AG09309 (cell line): ENCODE results near the gene SS18L1.

Experiments used
- DNase-seq: peaks from one replicate; pipeline ENCODE4 v3.0.0-alpha.2; 2010; ENCODE audit warnings: low read depth
- H3K4me3 ChIP-seq: 2 replicates; pipeline ENCODE4 v1.5.1; 2011; ENCODE audit warnings: mild to moderate bottlenecking, low read depth, low read length, moderate library complexity; ENCODE audit not compliant: control insufficient read depth
- CTCF ChIP-seq: IDR thresholded peaks from 2 replicates; pipeline ENCODE4 v1.5.1; 2011; ENCODE audit warnings: mild to moderate bottlenecking, low read depth, low read length, inconsistent platforms; ENCODE audit not compliant: insufficient read depth, control insufficient read depth; ENCODE audit errors: missing control alignments

Gene SS18L1

DNA sequence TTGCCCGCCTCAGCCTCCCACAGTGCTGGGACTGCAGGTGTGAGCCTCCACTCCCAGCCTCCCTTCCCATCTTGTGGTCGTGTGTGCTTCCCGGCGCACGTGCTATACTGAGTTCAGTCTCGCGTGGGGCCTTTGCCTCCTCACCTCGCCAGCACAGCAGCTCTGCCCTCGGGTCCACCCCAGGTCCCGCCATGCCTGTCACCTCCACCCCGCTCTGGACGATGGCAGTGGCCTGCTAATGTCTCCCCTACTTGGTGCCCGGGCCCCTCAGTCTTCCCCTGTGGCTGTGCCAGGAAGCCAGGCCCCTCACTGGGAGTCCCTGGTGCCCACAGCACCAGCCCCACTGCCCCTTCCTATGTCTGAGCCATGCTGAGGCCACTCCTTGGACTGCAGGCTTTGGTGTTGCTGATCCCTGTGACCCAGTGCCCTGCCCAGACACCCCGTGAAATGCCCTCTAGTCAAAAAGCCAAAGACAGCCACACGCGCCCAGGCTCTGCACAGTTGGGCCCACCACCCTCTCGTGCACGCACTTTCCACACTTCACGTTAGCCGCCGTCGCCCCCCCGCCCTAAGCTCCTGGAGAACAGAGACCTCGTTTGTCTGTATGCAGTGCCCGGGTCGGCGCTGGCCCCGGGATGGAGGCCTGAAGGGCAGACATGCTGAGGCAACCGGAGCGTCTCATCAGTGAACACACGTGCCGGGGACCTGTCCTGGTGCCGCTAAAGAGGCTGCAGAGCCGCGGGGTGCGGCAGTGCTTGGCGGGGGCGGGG is 62.2 kb downstream of the SS18L1 start:
- TF ChIP-seq CTCF: no peak

DNA sequence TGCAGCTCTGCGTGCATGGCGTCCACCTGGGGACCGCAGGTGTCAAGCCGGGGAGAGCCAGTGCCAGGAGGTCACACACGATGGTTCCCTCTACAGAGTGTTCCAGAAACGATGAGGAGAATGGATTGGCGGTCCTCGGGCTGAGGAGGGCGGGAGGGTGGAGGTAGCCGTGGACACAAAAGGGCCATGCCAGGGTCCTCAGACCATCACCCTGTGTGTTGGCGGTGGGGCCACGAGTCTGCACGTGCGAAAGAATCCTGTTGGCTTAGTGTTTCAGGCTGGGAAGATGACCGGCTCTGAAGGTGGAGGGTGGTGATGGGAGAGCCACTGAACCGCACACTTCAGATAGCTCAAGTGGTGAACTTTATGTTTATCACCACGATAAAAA is 62.8 kb downstream of the SS18L1 start:
- no peak for TF ChIP-seq CTCF
- no peak for DNase-seq

More for the DNA sequence above, 62.2 kb downstream of the SS18L1 start:
- H3K4me3 ChIP-seq: no peak overlapping the region
- DNase-seq: no peak

GRCh38 chr20:62208061-62208794 is 64.7 kb downstream of the SS18L1 start:
- TF ChIP-seq CTCF: no peak

More for the DNA sequence above, 62.8 kb downstream of the SS18L1 start:
- H3K4me3 ChIP-seq: no peak overlapping the region

DNA sequence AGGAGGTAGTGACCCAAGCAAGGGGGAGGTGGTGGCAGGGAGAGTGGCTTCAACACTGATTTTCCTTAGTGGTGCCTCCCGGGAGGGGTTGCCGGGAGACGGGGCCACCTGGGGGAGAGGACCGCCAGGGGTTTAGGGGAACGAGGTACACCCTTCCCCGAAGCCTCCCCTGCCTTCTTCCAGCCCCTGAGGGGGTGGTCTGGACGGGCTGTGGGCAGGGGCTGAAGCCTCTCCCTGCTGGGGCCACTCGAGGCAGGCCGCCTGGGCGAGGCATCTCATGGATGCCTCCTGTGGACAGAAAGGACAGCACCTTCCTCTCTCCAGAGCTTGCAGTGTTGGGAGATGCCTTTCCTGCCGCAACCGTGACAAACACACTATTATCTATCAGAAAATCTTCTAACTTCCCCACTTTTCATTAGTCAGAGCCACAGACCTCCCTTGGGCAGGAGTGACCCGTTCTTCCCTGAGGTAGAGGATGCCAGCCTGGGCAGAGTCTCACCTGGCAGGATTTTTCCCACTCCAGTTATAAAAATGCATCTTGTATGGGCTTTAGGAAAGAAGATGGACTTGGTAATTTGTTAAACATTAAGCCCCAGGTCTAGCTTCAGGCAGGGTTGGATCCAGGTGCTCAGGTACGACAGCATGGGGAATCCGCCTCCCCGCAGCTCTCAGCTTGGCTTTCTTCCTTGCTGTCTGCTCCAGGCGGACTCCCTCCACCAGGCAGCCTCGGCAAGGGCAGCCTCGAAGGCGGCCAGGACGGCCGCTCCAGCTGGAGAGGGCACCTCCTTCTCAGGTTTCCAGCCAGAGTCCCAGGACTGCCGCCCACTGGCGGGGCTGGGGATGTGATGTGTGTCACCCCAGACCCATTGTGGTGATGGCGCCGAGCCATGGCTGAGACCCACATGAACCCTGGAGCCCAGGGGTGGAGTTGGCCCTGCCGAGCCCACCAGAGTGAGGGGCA is 65.5 kb downstream of the SS18L1 start:
- no peak for TF ChIP-seq CTCF
- H3K4me3 ChIP-seq: no peak overlapping the region
- DNase-seq: no peak

More at GRCh38 chr20:62208061-62208794, 64.7 kb downstream of the SS18L1 start:
- H3K4me3 ChIP-seq: no peak overlapping the region
- DNase-seq: no peak

- no peak for DNase-seq
- no peak for TF ChIP-seq CTCF
Measured at GRCh38 chr20:62209850-62210495, 66.4 kb downstream of the SS18L1 start.

DNA sequence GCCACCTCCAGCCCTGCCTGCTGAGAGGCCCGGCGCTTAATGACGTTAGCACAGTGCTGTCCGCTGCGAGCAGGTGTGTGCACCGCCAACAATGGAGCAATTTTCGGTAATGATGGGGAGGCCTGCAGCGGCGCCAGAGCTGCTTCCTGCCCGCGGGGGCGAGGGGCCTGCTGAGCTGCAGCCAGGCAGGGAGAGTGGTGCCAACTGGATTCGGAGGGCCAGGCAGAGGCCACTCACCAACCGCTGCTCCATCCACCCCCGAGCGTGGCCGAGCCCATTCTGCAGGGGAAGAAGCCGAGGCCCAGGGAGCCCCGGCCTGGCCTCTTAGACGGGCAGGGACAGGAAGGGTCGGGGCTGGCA is 66.9 kb downstream of the SS18L1 start:
- DNase-seq: no peak
- TF ChIP-seq CTCF: no peak
- H3K4me3 ChIP-seq: no peak overlapping the region

More at GRCh38 chr20:62209850-62210495, 66.4 kb downstream of the SS18L1 start:
- no peak overlapping the region for H3K4me3 ChIP-seq
